ENCODE measurements around the gene CRAMP1. TPM values are rescaled to one million over a fixed set of nuclear protein-coding genes. Genes with fewer than 3 reads are reported as not detected.

The CRAMP1 gene
- total RNA-seq, 4 donors from 2014 or later, result 9.0 to 15.1 (median 11.3) TPM

DNA sequence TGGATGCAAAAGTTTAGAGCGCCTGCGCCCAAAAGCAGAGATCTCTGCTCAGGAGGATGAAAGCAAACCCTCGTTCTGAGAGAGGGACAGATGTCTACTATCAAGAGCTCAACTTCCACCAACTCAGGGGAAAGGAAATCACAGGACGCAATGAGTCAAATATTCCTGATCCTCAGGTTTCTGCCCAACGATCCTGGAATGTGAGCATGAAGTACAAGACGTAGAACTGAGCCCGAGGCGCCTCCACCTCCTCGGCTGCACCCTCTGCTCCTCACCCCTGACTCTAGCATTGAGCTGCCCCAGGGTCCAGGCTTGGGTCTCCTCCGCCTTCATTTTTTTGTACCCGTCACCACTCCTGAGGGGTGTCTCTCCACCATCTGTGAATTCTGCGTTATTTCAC lies 15.6 kb upstream of the CRAMP1 start:
- H3K4me3 ChIP-seq, result no peak overlapping the region
- H3K36me3 ChIP-seq, result peaks cover 0 to 83% of the 10 kb centered on the region in 2 donors
- no peak overlapping the region for H3K27ac ChIP-seq
- no peaks in the 10 kb centered on the region for H3K4me1 ChIP-seq
- 82% methylated on average over 6 to 10 of the region's 12 CpGs for WGBS, 2 donors (ENCODE audit: low coverage in 1 of 2)
- TF ChIP-seq CTCF (IDR thresholded peaks at IDR 0.05) (no peak), POLR2AphosphoS5 (IDR thresholded peaks at IDR 0.05) (no peak), POLR2A (IDR thresholded peaks at IDR 0.05) (no peak), EP300 (IDR thresholded peaks at IDR 0.05) (no peak)
- no peak for ATAC-seq
- H3K9me3 ChIP-seq, result no peaks in the 10 kb centered on the region
- H3K27me3 ChIP-seq, result no peaks in the 10 kb centered on the region

DNA sequence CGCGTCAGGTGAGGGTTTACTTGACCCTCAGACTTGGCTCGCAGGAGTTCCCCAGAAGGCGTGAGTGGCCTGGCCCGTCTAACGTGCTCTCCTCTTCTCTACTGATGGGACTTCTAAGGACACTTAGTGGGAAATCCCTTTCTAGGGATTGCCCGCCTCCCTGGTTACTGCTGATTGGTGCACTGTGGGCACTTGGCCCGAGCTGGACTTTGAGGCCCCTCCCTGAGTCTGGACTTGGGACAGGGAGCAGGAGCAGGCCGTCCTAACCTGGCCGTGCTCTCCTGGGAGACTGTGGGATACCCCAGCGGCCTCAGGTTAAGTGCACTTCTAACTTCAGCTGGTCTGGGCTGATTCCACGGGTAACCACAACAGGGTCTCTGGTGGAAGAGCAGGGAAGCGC lies 15.0 kb upstream of the CRAMP1 start:
- 89% methylated on average over 7 of the region's 13 CpGs; no CpG with 5 or more reads in 1 of the 2 donors for WGBS, 2 donors (ENCODE audit: low coverage in 1 of 2)
- TF ChIP-seq POLR2A (IDR thresholded peaks at IDR 0.05), result no peak
- no peak for TF ChIP-seq POLR2AphosphoS5 (IDR thresholded peaks at IDR 0.05)
- TF ChIP-seq EP300 (IDR thresholded peaks at IDR 0.05), result no peak
- no peak for TF ChIP-seq CTCF (IDR thresholded peaks at IDR 0.05)
- ATAC-seq, result no peak
- H3K4me1 ChIP-seq, result no peaks in the 10 kb centered on the region
- H3K4me3 ChIP-seq, result no peak overlapping the region
- no peaks in the 10 kb centered on the region for H3K27me3 ChIP-seq
- no peak overlapping the region for H3K27ac ChIP-seq
- peaks cover 0 to 83% of the 10 kb centered on the region in 2 donors for H3K36me3 ChIP-seq
- no peaks in the 10 kb centered on the region for H3K9me3 ChIP-seq

GRCh38 chr16:1601031-1601430 lies 11.1 kb upstream of the CRAMP1 start:
- TF ChIP-seq POLR2AphosphoS5 (IDR thresholded peaks at IDR 0.05) (no peak), POLR2A (IDR thresholded peaks at IDR 0.05) (no peak), CTCF (IDR thresholded peaks at IDR 0.05) (no peak), EP300 (IDR thresholded peaks at IDR 0.05) (no peak)
- 83 to 85% methylated on average over 4 to 7 of the region's 7 CpGs for WGBS, 2 donors (ENCODE audit: low coverage in 1 of 2)
- Histone ChIP-seq H3K36me3 (peaks cover 0 to 77% of the 10 kb centered on the region in 2 donors), H3K4me1 (no peaks in the 10 kb centered on the region), H3K4me3 (no peak overlapping the region), H3K27me3 (no peaks in the 10 kb centered on the region), H3K27ac (no peak overlapping the region), H3K9me3 (no peaks in the 10 kb centered on the region)
- ATAC-seq, result no peak

- Histone ChIP-seq H3K4me3 (no peak overlapping the region), H3K36me3 (peaks cover 0 to 77% of the 10 kb centered on the region in 2 donors), H3K9me3 (no peaks in the 10 kb centered on the region), H3K27ac (no peak overlapping the region), H3K27me3 (no peaks in the 10 kb centered on the region), H3K4me1 (no peaks in the 10 kb centered on the region)
- no peak for ATAC-seq
- WGBS, 2 donors (ENCODE audit: low coverage in 1 of 2), result 95 to 96% methylated on average over 5 to 6 of the region's 6 CpGs
- TF ChIP-seq POLR2AphosphoS5 (IDR thresholded peaks at IDR 0.05) (no peak), CTCF (IDR thresholded peaks at IDR 0.05) (no peak), POLR2A (IDR thresholded peaks at IDR 0.05) (no peak), EP300 (IDR thresholded peaks at IDR 0.05) (no peak)
Observed at GRCh38 chr16:1601489-1601888, 10.7 kb upstream of the CRAMP1 start.

- 87 to 91% methylated on average over 7 to 14 of the region's 20 CpGs for WGBS, 2 donors (ENCODE audit: low coverage in 1 of 2)
- Histone ChIP-seq H3K9me3 (no peaks in the 10 kb centered on the region), H3K4me3 (no peak overlapping the region), H3K36me3 (peaks cover 0 to 77% of the 10 kb centered on the region in 2 donors), H3K27me3 (no peaks in the 10 kb centered on the region), H3K4me1 (no peaks in the 10 kb centered on the region), H3K27ac (no peak overlapping the region)
- no peak for ATAC-seq
- TF ChIP-seq POLR2AphosphoS5 (IDR thresholded peaks at IDR 0.05) (no peak), EP300 (IDR thresholded peaks at IDR 0.05) (no peak), CTCF (IDR thresholded peaks at IDR 0.05) (no peak), POLR2A (IDR thresholded peaks at IDR 0.05) (no peak)
Observed at GRCh38 chr16:1602285-1602684, 9.9 kb upstream of the CRAMP1 start.

All from gastroesophageal sphincter (tissue), 4 donors.